GM11168 (cell line): ENCODE results near the gene PTPRB.

Experiments
- in situ Hi-C: fragments of 300-500 bp; cut with MboI; formaldehyde crosslinking; loops from one replicate; pipeline ENCODE4 v1.12.0; 2022; ENCODE audit warnings: low sequenced_read_pairs; ENCODE audit not compliant: unreplicated experiment

PTPRB gene

GRCh38 chr12:70482764-70483163 lies 154.5 kb downstream of the PTPRB start:
- in situ Hi-C loops, result no loop called here

GRCh38 chr12:70469221-70469820 lies 167.9 kb downstream of the PTPRB start:
- in situ Hi-C loops, result no loop called here

- in situ Hi-C loops, result no loop called here
These were observed 168.5 kb downstream of the PTPRB start for GRCh38 chr12:70468741-70469140.

DNA sequence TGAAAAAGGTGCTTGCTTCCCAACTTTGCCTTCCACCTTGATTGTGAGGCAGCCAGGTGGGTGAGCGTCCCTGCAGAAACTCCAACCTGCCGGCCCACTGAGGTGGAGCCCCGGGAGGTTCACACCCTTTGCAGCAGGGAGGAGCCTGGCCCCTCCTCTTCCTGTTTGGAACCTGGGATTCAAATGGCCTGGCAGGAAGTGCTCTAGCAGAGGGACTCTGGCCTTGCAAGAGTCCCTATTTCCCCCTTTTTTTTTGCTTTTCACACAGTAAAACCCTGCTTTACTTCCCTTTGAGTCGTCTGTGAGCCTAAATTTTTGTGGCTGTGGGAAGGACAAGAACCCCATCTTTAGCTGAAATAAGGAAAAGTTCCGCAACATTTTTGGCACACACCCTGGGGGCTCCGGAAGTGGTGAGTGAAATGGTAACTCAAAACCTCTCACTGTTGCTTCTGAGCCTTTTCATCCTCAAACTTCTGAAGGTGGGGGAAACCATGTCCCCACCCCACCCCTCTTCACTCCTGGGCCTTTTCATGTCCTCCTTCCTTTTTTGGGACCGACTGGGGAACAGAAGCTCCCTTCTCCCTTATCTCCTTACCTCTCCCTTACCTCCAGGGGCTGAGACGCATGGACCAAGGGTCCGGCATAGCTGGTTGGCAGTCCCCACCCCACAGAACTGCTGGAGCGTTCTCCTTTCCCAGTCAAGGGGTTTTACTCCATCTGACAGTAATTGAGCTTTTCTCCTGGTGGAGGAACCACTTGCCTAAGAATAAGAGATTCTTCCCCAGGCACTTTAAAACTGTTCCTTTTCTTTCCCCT lies 169.1 kb downstream of the PTPRB start:
- in situ Hi-C loops, result no loop called here

DNA sequence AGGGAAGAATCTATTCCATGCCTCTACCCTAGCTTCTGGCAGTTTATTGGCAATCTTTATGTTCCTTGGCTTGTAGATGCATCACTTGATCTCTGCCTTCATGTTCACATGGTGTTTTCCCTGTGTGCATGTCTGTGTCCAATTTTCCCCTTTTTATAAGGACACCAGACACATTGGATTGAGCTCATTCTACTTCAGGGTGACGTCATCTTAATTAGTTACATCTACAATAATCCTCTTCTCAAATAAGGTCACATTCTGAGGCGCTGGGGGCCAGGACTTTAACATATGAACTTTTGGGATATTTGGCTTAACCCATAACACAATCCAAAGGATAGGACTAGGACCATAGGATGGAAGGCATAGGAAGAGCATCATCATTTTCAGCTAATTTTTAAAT lies 169.8 kb downstream of the PTPRB start:
- in situ Hi-C loops, result no loop called here

GRCh38 chr12:70466753-70467152 lies 170.5 kb downstream of the PTPRB start:
- in situ Hi-C loops, result no loop called here
